Fibroblast of lung (primary cell): ENCODE results near the gene KLC1.

ENCODE experiments used
- CTCF ChIP-seq, 2 donors: IDR thresholded peaks in 1 of 2; conservative IDR thresholded peaks in 1 of 2; 1 replicate in 1 of 2; 2 replicates in 1 of 2; pipeline ENCODE4 v1.5.1; 2011 to 2012; ENCODE audit warnings: low read length in 2 of 2, control low read depth in 1 of 2, inconsistent platforms in 1 of 2, low read depth in 1 of 2, mild to moderate bottlenecking in 1 of 2
- EZH2 ChIP-seq: IDR thresholded peaks from 2 replicates; pipeline ENCODE4 v1.5.1; 2012; ENCODE audit warnings: low read length, control low read depth, mild to moderate bottlenecking; ENCODE audit errors: missing control alignments

- TF ChIP-seq CTCF (conservative IDR thresholded peaks at IDR 0.05 in 1 of 2, IDR thresholded peaks at IDR 0.05 in 1 of 2; ENCODE audit: low read depth in 1 of 2, low read length in 2 of 2) (no peak), EZH2 (no peak)
Observed at GRCh38 chr14:103634156-103634555, 5.1 kb downstream of the KLC1 start.
